Vagina (tissue), 2 donors: ENCODE measurements around the gene SLC44A1. TPM values are rescaled to one million over a fixed set of nuclear protein-coding genes. Genes with fewer than 3 reads are reported as not detected.

Source experiments
- DNase-seq, 2 donors: peaks; one replicate each; pipeline ENCODE4 v3.0.0-alpha.2; 2017; ENCODE audit errors: extremely low spot score in 2 of 2
- H3K27ac ChIP-seq: fragments of 200-600 bp; sonication (generic); one replicate; pipeline ENCODE4 v1.5.1; 2019
- H3K27me3 ChIP-seq: fragments of 200-600 bp; sonication (generic); one replicate; pipeline ENCODE4 v1.5.1; 2019
- H3K36me3 ChIP-seq, 2 donors: fragments of 200-600 bp; sonication (generic); one replicate each; pipeline ENCODE4 v1.5.1; 2017 to 2019
- H3K4me1 ChIP-seq: fragments of 200-600 bp; sonication (generic); one replicate; pipeline ENCODE4 v1.5.1; 2019
- H3K4me3 ChIP-seq, 2 donors: fragments of 200-600 bp; sonication (generic); 1 replicate in 1 of 2; 2 replicates in 1 of 2; pipeline ENCODE4 v1.5.1; 2016 to 2019
- H3K9me3 ChIP-seq: fragments of 200-600 bp; sonication (generic); one replicate; pipeline ENCODE4 v1.5.1; 2019
- POLR2A ChIP-seq, 2 donors: fragments of 450-650 bp; IDR thresholded peaks; one replicate each; pipeline ENCODE4 v1.6.1; 2017; ENCODE audit warnings: antibody characterized with exemption in 2 of 2, mild to moderate bottlenecking in 2 of 2, moderate library complexity in 2 of 2
- POLR2AphosphoS5 ChIP-seq, 2 donors: sonication (generic); formaldehyde crosslinking; IDR thresholded peaks; one replicate each; pipeline ENCODE4 v1.9.0; 2017; ENCODE audit warnings: antibody characterized with exemption in 2 of 2, mild to moderate bottlenecking in 2 of 2, low read depth in 1 of 2; ENCODE audit not compliant: insufficient read depth in 1 of 2
- intact Hi-C: fragments of 100-400 bp; cut with DNase I; formaldehyde crosslinking; loops from one replicate; pipeline ENCODE4 v1.15.1; 2023
- total RNA-seq: library from RNA; depleted of rRNA; stranded (reverse); fragments of >200 nt; gene quantifications from one replicate; pipeline ENCODE4 v1.2.3, GENCODE V29; 2016
- TF ChIP-seq, protein P1 (sequence below), 3 experiments: fragments of 450-650 bp in 2 of 3; fragments of 200-600 bp in 1 of 3; sonication (generic) in 1 of 3; IDR thresholded peaks; one replicate each; pipeline ENCODE4 v1.5.1; 2017 to 2019; ENCODE audit warnings: antibody characterized with exemption in 3 of 3, mild to moderate bottlenecking in 2 of 3, moderate library complexity in 2 of 3

Gene SLC44A1
- total RNA-seq, 1 donor from 2014 or later = 67.3 TPM

DNA sequence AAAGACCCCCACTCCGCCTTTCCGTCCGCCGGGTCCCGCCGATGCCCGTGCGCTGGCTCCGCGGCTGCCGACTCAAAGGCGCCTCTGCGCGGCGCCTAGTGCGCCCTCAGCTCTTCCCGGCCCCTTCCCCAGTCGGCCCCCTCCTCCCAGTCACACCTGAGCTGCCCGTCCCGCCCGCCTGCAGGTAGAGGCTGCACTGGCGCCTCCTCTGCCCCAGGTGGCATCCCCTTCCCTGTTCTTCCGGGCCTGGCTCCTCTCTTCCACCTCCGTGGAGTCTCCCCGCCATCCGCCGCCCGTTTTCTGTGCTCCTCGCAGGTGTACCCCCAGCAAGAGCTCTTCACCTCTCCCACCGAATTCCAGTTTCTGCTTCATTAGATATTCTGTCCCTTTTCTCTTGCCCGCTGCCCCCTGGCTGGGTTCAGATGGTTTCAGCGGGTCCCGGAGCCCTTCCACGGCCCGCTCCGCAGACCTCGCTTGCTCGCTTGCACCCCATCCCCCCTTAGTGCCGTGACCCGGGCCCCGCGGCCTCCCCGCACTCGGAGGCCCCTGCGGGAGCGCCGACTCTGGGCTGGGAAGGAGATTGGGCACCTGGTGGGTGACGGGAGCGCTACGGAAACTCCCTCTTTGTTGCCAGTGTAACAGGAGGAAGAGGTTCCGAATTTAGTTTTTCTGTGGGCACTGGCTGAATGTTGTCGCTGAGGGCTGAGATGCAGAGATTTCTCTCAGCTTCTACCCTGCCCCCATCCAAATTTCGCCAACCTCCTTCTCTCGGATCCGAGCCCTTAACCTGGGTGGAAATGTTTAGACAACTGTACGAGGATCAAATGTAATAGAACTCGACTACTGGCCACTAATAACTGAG lies 809 bp downstream of the SLC44A1 start:
- Histone ChIP-seq H3K36me3 (no peaks in the 10 kb centered on the region), H3K9me3 (no peaks in the 10 kb centered on the region), H3K4me3 (peak overlapping the region; percentile 91 to 97), H3K4me1 (peaks cover 43% of the 10 kb centered on the region), H3K27me3 (no peaks in the 10 kb centered on the region), H3K27ac (peak overlapping the region; percentile 85)
- TF ChIP-seq POLR2AphosphoS5 (IDR thresholded peaks at IDR 0.05; ENCODE audit: insufficient read depth in 1 of 2, low read depth in 1 of 2) (peak in 1 of 2 donors; percentile 69), POLR2A (IDR thresholded peaks at IDR 0.05) (no peak)
- TF ChIP-seq, protein P1, sequence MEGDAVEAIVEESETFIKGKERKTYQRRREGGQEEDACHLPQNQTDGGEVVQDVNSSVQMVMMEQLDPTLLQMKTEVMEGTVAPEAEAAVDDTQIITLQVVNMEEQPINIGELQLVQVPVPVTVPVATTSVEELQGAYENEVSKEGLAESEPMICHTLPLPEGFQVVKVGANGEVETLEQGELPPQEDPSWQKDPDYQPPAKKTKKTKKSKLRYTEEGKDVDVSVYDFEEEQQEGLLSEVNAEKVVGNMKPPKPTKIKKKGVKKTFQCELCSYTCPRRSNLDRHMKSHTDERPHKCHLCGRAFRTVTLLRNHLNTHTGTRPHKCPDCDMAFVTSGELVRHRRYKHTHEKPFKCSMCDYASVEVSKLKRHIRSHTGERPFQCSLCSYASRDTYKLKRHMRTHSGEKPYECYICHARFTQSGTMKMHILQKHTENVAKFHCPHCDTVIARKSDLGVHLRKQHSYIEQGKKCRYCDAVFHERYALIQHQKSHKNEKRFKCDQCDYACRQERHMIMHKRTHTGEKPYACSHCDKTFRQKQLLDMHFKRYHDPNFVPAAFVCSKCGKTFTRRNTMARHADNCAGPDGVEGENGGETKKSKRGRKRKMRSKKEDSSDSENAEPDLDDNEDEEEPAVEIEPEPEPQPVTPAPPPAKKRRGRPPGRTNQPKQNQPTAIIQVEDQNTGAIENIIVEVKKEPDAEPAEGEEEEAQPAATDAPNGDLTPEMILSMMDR (IDR thresholded peaks at IDR 0.05) = no peak
- no peak for DNase-seq
- intact Hi-C loops = no loop called here

DNA sequence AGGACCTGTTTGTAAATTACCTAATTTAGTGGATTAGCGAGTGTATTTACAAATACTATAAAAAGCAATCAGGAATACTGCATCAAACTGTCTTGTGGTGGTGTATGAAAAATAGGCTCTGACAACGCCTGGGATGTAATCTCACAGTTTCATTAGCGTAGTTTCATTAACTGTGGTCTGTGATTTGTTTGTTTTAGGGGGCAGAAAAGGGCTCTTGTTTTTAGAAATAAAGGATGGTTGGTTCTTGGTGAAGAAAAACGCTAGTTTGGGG lies 1.4 kb downstream of the SLC44A1 start:
- Histone ChIP-seq H3K27me3 (no peaks in the 10 kb centered on the region), H3K27ac (peak overlapping the region; percentile 85), H3K36me3 (no peaks in the 10 kb centered on the region), H3K4me1 (peaks cover 43% of the 10 kb centered on the region), H3K9me3 (no peaks in the 10 kb centered on the region), H3K4me3 (peak overlapping the region; percentile 91 to 97)
- DNase-seq = no peak
- no peak for TF ChIP-seq POLR2A (IDR thresholded peaks at IDR 0.05)
- TF ChIP-seq, protein P1 (IDR thresholded peaks at IDR 0.05) = no peak
- intact Hi-C loops = no loop called here

DNA sequence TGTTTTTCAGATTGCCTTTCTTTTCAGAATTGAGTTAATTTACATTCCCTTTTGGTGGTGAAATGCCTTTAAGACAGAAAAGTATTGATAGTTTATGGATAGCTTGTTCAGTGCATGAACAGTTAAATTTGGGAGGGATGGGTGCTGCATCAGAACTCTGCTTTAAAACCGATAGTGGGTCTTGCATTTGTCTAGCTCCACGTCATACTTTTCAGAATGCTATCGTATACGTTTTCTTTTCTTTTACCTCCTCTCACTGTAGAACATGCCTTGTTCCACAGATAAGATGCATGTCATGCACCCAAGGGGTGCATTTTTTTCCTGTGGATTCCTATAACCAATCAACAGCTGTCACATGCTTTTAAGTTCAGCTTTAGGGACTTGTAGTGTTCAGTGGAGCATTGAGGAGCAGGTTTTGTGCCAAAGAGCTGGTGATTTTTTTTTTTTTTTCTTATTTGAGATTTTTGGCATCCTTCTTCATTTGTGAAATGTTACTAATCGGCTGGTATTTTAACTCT lies 2.3 kb downstream of the SLC44A1 start:
- H3K36me3 ChIP-seq = no peaks in the 10 kb centered on the region
- intact Hi-C loops = no loop called here
- H3K27me3 ChIP-seq = no peaks in the 10 kb centered on the region
- H3K9me3 ChIP-seq = no peaks in the 10 kb centered on the region
- DNase-seq = no peak
- no peak overlapping the region for H3K27ac ChIP-seq
- peak overlapping the region in 1 of 2 donors; percentile 14 for H3K4me3 ChIP-seq
- TF ChIP-seq POLR2AphosphoS5 (IDR thresholded peaks at IDR 0.05; ENCODE audit: insufficient read depth in 1 of 2, low read depth in 1 of 2) (no peak), POLR2A (IDR thresholded peaks at IDR 0.05) (no peak)
- peaks cover 40% of the 10 kb centered on the region for H3K4me1 ChIP-seq

DNA sequence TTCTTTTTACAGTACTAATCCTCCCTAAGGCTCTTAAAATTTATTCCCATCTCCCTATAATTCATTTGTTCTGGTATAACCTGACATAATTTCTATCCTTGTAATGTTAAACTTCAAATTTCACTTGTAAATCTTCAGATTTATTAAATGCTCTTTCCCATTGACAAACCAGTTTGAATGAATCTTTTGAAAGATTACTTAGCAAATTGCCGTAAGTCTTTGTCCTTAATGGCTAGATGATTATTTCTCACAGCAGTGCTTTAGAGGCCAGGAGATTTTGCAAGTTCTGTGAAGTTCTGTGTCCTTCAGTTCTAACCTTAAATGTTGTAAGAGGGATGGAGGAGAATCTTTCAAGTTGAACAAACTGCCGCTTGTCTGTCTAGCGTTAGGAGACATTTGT lies 4.2 kb downstream of the SLC44A1 start:
- Histone ChIP-seq H3K27ac (no peak overlapping the region), H3K9me3 (no peaks in the 10 kb centered on the region), H3K36me3 (no peaks in the 10 kb centered on the region), H3K4me3 (no peak overlapping the region), H3K27me3 (no peaks in the 10 kb centered on the region), H3K4me1 (peaks cover 44% of the 10 kb centered on the region)
- TF ChIP-seq POLR2A (IDR thresholded peaks at IDR 0.05) = no peak
- TF ChIP-seq POLR2AphosphoS5 (IDR thresholded peaks at IDR 0.05; ENCODE audit: insufficient read depth in 1 of 2, low read depth in 1 of 2) = no peak
- TF ChIP-seq, protein P1 (IDR thresholded peaks at IDR 0.05) = no peak
- DNase-seq = no peak
- intact Hi-C loops = no loop called here

DNA sequence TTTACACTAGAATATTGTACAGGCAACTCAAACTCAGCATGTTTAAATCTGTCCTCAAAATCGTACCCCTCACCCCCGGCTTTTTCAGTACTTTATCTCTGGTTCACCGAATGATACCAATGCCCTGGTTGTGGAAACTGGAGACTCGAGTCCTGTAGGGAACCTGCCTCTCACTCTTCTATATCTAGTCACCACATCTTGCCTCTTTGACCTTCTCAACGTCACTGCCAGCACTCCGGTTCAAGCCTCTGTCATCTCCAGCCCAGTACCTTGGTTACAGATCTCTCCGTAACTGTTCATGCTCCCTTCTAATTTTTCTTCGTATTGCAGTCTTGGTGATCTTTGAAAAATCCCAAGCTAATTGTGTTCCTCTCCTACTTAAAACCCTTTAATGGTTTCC lies 6.7 kb downstream of the SLC44A1 start:
- no peak for DNase-seq
- intact Hi-C loops = no loop called here
- Histone ChIP-seq H3K27ac (no peak overlapping the region), H3K27me3 (no peaks in the 10 kb centered on the region), H3K36me3 (no peaks in the 10 kb centered on the region), H3K4me1 (peaks cover 43% of the 10 kb centered on the region), H3K9me3 (no peaks in the 10 kb centered on the region), H3K4me3 (no peak overlapping the region)
- TF ChIP-seq POLR2AphosphoS5 (IDR thresholded peaks at IDR 0.05; ENCODE audit: insufficient read depth in 1 of 2, low read depth in 1 of 2) = no peak
- TF ChIP-seq, protein P1 (IDR thresholded peaks at IDR 0.05) = no peak
- no peak for TF ChIP-seq POLR2A (IDR thresholded peaks at IDR 0.05)
